Embryonic facial prominence (tissue), 1 donor: ENCODE data around the gene DMXL1.
"Not testable (repeated sequence)": the region's sequence is repeated elsewhere in the genome, so short reads cannot be mapped to it uniquely, and the experiment has no call there.

Source experiments
- DNase-seq: peaks from one replicate; pipeline ENCODE4 v3.0.0-alpha.2; 2016; ENCODE audit errors: extremely low spot score

Gene DMXL1

GRCh38 chr5:119200795-119201194 lies 129.9 kb downstream of the DMXL1 start:
- DNase-seq, result no peak

- no peak for DNase-seq
These were observed 136.2 kb downstream of the DMXL1 start for GRCh38 chr5:119207105-119207504.

GRCh38 chr5:119212026-119212425 lies 141.1 kb downstream of the DMXL1 start:
- DNase-seq, result no peak

GRCh38 chr5:119212676-119213075 lies 141.8 kb downstream of the DMXL1 start:
- DNase-seq, result no peak

- DNase-seq, result no peak
These were observed 146.3 kb downstream of the DMXL1 start for GRCh38 chr5:119217183-119217582.

DNA sequence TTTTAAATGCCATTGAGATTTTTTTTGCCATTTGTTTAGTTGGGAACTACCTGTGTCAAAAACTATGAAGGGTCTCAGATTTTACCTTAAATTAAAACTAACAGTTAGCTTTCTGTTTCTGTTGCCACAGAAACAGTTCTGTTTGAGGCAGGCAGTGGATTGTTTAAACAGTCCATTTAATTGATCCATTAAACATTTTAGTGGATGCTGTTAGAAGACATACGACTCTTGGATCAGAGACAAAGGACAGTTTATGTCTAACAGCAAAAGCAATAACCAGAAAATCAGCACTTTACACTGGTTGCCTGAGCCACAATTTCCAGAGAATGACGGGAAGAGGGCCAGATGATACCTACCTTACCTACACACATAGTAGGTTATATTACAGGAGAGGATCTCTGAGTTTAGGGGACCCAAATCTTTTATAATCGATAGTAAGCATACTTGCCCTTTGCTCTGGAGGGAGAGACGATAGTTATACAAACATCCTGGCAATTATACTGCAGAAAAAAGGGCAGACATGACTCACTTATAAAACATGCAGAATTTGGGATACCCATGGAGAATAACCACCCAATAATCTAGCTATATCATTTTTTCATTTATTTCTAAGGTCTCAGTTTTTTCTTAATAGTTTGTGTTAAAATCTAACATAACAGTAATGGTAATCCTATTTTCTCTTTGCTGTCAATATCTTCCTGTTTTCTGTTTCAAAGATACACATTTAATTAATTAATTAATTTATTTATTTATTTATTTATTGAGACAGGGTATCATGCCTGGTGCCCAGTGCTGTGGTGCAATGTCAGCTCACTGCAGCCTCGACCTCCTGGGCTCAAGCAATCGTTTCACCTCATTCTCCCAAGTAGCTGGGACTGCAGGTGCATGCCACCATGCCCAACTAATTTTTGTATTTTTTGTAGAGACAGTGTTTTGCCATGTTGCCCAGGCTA lies 148.2 kb downstream of the DMXL1 start:
- no peak for DNase-seq

- no peak for DNase-seq
These were observed 149.8 kb downstream of the DMXL1 start for GRCh38 chr5:119220576-119221197.

DNA sequence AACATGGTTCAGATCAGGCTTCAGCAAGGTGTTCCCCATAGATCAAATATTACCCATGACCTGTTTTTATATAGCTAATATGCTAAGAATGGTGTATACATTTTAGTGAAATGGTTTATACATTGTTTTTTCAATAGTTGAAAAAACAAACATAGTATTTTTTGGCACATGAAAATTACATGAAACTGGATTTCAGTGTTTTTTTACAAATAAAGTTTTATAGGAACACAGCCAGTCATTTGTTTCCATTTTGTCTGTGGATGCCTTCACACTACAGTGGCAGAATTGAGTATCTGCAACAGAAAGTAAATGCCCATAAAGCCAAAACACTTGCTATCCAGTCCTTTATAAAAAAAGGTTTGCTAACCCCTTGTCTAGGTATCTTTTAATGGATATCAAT lies 150.4 kb downstream of the DMXL1 start:
- DNase-seq, result no peak

GRCh38 chr5:119229950-119230349 lies 159.1 kb downstream of the DMXL1 start:
- DNase-seq, result no peak

- no peak for DNase-seq
These were observed 167.6 kb downstream of the DMXL1 start for GRCh38 chr5:119238265-119239118.

- no peak for DNase-seq
These were observed 168.2 kb downstream of the DMXL1 start for GRCh38 chr5:119239119-119239417.

DNA sequence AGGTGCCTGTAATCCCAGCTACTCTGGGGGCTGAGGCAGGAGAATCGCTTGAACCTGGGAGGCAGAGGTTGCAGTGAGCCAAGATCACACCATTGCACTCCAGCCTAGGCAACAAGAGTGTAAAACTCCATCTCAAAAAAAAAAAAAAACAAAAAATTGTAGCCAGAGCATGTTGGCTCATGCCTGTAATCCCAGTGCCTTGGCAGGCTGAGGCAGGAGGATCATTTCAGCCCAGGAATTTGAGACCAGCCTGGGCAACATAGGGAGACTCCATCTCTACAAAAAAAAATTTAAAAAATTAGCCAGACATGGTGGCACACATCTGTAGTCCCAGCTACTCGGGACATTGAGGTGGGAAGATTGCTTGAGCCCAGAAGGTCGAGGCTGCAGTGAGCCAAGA lies 168.9 kb downstream of the DMXL1 start:
- DNase-seq, result not testable (repeated sequence)

GRCh38 chr5:119243888-119244287 lies 173.0 kb downstream of the DMXL1 start:
- no peak for DNase-seq

- no peak for DNase-seq
These were observed 180.3 kb downstream of the DMXL1 start for GRCh38 chr5:119250946-119251901.

DNA sequence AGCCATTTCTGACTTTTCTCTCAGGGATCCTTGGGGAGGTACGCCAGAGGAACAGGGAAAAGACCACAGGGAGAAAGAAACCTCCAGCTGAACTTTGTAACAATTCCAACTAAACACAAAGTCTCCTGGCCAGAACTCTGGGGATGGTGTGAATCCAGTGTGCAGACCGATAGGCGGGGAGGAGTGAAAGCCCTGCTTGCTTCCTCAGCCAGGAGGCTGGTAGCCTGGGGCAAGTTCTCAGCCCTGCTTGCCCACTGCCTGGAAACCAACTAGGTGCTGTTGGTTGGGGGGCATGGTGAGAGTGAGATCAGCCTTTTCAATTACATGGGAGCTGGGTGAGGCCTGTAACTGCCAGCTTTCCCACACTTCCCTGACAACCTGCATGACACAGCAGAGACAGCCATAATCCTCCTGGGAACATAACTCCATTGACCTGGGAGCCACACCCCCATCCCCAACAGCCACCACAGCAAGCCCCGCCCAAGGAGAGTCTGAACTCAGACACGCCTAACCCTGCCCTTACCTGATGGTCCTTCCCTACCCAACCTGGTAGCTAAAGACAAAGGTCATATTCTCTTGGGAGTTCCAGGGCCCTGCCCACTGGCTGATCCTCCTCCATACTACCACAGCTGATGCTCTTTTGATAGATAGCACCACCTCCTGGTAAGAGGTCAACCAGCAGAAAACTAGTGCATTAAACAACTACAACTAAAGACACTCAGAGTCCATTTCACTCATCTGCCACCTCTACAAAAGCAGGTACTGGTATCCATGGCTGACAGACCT lies 184.9 kb downstream of the DMXL1 start:
- DNase-seq, result no peak

DNA sequence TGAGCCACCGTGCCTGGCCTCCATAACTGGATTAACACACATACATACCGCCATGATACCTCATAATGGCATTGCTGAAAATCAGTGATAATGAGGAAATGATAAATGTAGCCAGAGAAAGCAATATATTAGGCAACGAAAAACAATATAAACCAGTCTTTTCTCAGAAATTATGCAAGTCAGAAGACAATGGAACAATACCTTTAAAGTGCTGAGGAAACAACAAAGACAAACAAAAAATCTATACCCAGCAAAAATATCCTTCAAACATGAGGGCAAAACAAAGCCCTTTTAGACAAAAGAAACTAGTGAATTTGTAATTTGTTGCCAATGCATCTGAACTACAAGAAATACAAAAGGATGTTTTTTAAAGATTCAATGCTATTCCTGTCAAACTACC lies 186.7 kb downstream of the DMXL1 start:
- DNase-seq, result no peak

- no peak for DNase-seq
These were observed 192.8 kb downstream of the DMXL1 start for GRCh38 chr5:119263639-119264038.

- DNase-seq, result no peak
These were observed 193.3 kb downstream of the DMXL1 start for GRCh38 chr5:119264186-119264585.

DNA sequence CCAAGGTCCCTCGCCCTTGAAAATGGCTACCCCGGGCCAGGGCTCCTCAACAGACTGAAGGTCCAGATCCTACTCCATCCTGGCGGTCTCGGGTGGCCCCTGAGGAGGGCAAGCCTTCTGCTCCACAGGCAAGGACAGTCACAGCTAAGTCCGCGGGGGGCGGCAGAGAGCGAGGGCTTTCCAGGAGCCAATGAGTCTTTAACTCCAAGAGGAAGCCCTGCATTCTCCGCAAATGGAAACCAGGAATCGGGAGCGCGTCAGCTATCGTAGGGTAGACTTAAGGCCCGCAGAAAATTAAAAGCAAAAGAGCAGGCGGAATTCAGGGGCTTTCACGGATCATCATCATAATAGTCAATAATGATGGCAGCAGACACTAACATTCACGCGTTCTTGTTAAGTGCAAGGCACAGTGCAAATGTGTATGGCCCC lies 197.1 kb downstream of the DMXL1 start:
- DNase-seq, result peak; percentile 96

DNA sequence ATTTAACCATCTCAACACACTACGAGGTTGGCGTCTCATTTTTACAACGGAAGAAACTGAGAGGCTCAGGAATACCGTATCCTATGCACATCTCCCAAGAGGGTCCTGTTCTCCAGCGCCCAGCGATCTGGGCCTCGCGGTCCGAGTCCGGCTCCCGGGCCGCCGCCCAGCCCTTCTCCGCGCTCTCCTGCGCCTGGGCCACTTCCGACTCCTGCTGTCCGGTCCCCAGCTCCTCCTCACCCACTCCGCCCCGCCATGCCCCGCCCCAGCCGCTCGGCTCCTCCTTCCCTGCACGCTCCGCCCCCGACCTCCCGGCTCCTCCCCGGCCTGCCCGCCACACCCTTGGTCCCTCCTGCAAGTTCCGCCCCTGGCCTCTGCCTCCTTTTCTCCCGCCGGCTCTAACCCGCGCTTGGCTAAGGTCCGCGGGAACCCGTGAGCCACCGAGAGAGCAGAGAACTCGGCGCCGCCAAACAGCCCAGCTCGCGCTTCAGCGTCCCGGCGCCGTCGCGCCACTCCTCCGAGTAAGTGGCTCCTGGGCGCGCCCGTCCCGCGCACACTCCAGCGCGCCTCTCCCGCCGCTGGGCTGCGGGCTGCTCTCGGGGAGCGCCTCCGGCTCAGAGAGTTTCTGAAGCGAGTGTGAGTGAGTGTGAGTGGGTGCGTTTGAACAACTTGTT lies 197.6 kb downstream of the DMXL1 start:
- DNase-seq, result peak; percentile 79
